GM18499 (cell line): Measurements from ENCODE around the gene ZIC5.

ENCODE experiments used
- ATAC-seq: cut with Tn5 transposase; IDR thresholded peaks from one replicate; pipeline ENCODE4 v1.9.1; 2021; ENCODE audit warnings: moderate number of reproducible peaks; ENCODE audit not compliant: insufficient read depth, unreplicated experiment

Gene ZIC5

GRCh38 chr13:99977912-99978798, 6.6 kb upstream of the ZIC5 start:
- ATAC-seq = no peak

- ATAC-seq = no peak
Observed at GRCh38 chr13:99977334-99977911, 5.9 kb upstream of the ZIC5 start.

- no peak for ATAC-seq
Observed at GRCh38 chr13:99976575-99976974, 5.0 kb upstream of the ZIC5 start.

GRCh38 chr13:99975626-99976025, 4.1 kb upstream of the ZIC5 start:
- no peak for ATAC-seq

GRCh38 chr13:99974939-99975561, 3.5 kb upstream of the ZIC5 start:
- no peak for ATAC-seq

- no peak for ATAC-seq
Observed at GRCh38 chr13:99974296-99974938, 2.9 kb upstream of the ZIC5 start.

GRCh38 chr13:99973808-99974185, 2.2 kb upstream of the ZIC5 start:
- ATAC-seq = no peak

GRCh38 chr13:99973163-99973807, 1.7 kb upstream of the ZIC5 start:
- no peak for ATAC-seq

GRCh38 chr13:99972190-99972731, 694 bp upstream of the ZIC5 start:
- ATAC-seq = no peak

- no peak for ATAC-seq
Observed at GRCh38 chr13:99970651-99971575, 654 bp downstream of the ZIC5 start.

GRCh38 chr13:99969919-99970650, 1.5 kb downstream of the ZIC5 start:
- no peak for ATAC-seq

- no peak for ATAC-seq
Observed at GRCh38 chr13:99969453-99969918, 2.1 kb downstream of the ZIC5 start.

GRCh38 chr13:99968521-99969452, 2.8 kb downstream of the ZIC5 start:
- no peak for ATAC-seq

GRCh38 chr13:99967869-99968520, 3.6 kb downstream of the ZIC5 start:
- ATAC-seq = no peak

GRCh38 chr13:99967498-99967868, 4.1 kb downstream of the ZIC5 start:
- no peak for ATAC-seq

- ATAC-seq = no peak
Observed at GRCh38 chr13:99966064-99966805, 5.3 kb downstream of the ZIC5 start.
